HG02623 (cell line): ENCODE data around the gene PPP1R16B.

ENCODE experiments used
- ATAC-seq: cut with Tn5 transposase; IDR thresholded peaks from one replicate; pipeline ENCODE4 v1.9.1; 2021; ENCODE audit warnings: moderate library complexity; ENCODE audit not compliant: unreplicated experiment

The PPP1R16B gene

GRCh38 chr20:38825901-38826625 lies 20.6 kb downstream of the PPP1R16B start:
- ATAC-seq = no peak

- no peak for ATAC-seq
Measured at GRCh38 chr20:38827770-38828281, 22.3 kb downstream of the PPP1R16B start.

GRCh38 chr20:38828514-38829295 lies 23.2 kb downstream of the PPP1R16B start:
- no peak for ATAC-seq

- ATAC-seq = no peak
Measured at GRCh38 chr20:38829296-38829875, 23.9 kb downstream of the PPP1R16B start.

- no peak for ATAC-seq
Measured at GRCh38 chr20:38830356-38830755, 24.9 kb downstream of the PPP1R16B start.

GRCh38 chr20:38831049-38831691 lies 25.7 kb downstream of the PPP1R16B start:
- ATAC-seq = no peak

- ATAC-seq = no peak
Measured at GRCh38 chr20:38831995-38832620, 26.6 kb downstream of the PPP1R16B start.

GRCh38 chr20:38833154-38833856 lies 27.8 kb downstream of the PPP1R16B start:
- no peak for ATAC-seq

- ATAC-seq = no peak
Measured at GRCh38 chr20:38833857-38834164, 28.3 kb downstream of the PPP1R16B start.

GRCh38 chr20:38834868-38835267 lies 29.4 kb downstream of the PPP1R16B start:
- no peak for ATAC-seq

GRCh38 chr20:38835792-38836191 lies 30.3 kb downstream of the PPP1R16B start:
- no peak for ATAC-seq

GRCh38 chr20:38836991-38837390 lies 31.5 kb downstream of the PPP1R16B start:
- ATAC-seq = no peak

GRCh38 chr20:38838326-38838725 lies 32.8 kb downstream of the PPP1R16B start:
- no peak for ATAC-seq

GRCh38 chr20:38839563-38839962 lies 34.1 kb downstream of the PPP1R16B start:
- no peak for ATAC-seq

GRCh38 chr20:38840053-38840893 lies 34.8 kb downstream of the PPP1R16B start:
- no peak for ATAC-seq

- no peak for ATAC-seq
Measured at GRCh38 chr20:38840894-38841470, 35.5 kb downstream of the PPP1R16B start.

- ATAC-seq = no peak
Measured at GRCh38 chr20:38841570-38841969, 36.1 kb downstream of the PPP1R16B start.

GRCh38 chr20:38842026-38842425 lies 36.5 kb downstream of the PPP1R16B start:
- peak; percentile 25 for ATAC-seq

- peak; percentile 94 for ATAC-seq
Measured at GRCh38 chr20:38842558-38842981, 37.1 kb downstream of the PPP1R16B start.
